SK-N-MC (cell line): Measurements from ENCODE around the gene MARVELD1.

ENCODE experiments used
- EZH2 ChIP-seq: fragments of 200-600 bp; sonication (generic); IDR thresholded peaks from one replicate; pipeline ENCODE4 v1.6.1; 2017; ENCODE audit warnings: antibody characterized with exemption
- POLR2AphosphoS5 ChIP-seq: IDR thresholded peaks from 2 replicates; pipeline ENCODE4 v1.6.1; 2012; ENCODE audit warnings: mild to moderate bottlenecking, low read depth, low read length, borderline replicate concordance

GRCh38 chr10:97731346-97732051 is 18.0 kb downstream of the MARVELD1 start:
- TF ChIP-seq EZH2 (no peak), POLR2AphosphoS5 (no peak)
